ENCODE measurements around the gene ALX4. TPM values are rescaled to one million over a fixed set of nuclear protein-coding genes. Genes with fewer than 3 reads are reported as not detected.
A peak's percentile ranks its signal among the peaks of the same experiment; 100 is the strongest.

Gene ALX4
- total and polyA plus RNA-seq, 2 donors (not counting 3 experiments of a cell fraction or from before 2014, with no cell fraction given): not detected

DNA sequence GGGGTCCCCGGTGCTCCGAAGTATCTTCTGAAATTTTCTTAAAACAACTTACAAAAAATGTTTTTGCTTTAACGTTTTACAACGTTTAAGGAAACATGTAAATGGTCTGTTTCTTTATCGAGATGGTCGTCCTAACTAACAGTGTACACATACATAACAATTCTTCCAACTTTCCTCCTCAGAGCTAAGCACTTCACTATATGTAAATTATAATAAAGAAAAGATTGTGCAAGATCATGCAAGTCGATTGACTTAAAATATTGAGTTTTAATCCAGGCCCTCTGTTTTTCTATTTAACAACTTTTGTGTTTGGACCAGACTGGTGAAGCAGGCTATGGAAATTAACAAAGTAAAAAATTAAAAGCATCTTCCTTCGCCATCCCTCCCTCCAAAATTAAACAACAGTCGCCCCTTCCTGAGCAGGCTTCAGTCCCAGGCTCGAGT, 4.9 kb downstream of the ALX4 start:
- H3K9me3 ChIP-seq (replicated peaks; ENCODE audit: control insufficient read depth, insufficient read depth, low read length): no peaks in the 10 kb centered on the region
- no peaks in the 10 kb centered on the region for H3K79me2 ChIP-seq (ENCODE audit: control insufficient read depth, insufficient read depth, low read length)
- H3K4me2 ChIP-seq (ENCODE audit: insufficient read depth, low read length): peak overlapping the region; percentile 71
- no peaks in the 10 kb centered on the region for H3K36me3 ChIP-seq (ENCODE audit: control insufficient read depth in 2 of 2, extremely low read depth in 1 of 2, insufficient read depth in 2 of 2, low read length in 2 of 2)
- TF ChIP-seq, protein P1, sequence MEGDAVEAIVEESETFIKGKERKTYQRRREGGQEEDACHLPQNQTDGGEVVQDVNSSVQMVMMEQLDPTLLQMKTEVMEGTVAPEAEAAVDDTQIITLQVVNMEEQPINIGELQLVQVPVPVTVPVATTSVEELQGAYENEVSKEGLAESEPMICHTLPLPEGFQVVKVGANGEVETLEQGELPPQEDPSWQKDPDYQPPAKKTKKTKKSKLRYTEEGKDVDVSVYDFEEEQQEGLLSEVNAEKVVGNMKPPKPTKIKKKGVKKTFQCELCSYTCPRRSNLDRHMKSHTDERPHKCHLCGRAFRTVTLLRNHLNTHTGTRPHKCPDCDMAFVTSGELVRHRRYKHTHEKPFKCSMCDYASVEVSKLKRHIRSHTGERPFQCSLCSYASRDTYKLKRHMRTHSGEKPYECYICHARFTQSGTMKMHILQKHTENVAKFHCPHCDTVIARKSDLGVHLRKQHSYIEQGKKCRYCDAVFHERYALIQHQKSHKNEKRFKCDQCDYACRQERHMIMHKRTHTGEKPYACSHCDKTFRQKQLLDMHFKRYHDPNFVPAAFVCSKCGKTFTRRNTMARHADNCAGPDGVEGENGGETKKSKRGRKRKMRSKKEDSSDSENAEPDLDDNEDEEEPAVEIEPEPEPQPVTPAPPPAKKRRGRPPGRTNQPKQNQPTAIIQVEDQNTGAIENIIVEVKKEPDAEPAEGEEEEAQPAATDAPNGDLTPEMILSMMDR (IDR thresholded peaks at IDR 0.05; ENCODE audit: extremely low read depth in 1 of 2, insufficient read depth in 1 of 2, low read depth in 1 of 2, low read length in 2 of 2): no peak
- no peak for TF ChIP-seq EZH2 (IDR thresholded peaks at IDR 0.05; ENCODE audit: borderline replicate concordance, low read depth, low read length, severe bottlenecking)
- no peak for TF ChIP-seq GATA2 (IDR thresholded peaks at IDR 0.05; ENCODE audit: insufficient read depth, insufficient read length, low read depth, low read length)
- no peak for TF ChIP-seq JUN (IDR thresholded peaks at IDR 0.05; ENCODE audit: borderline replicate concordance, insufficient read depth, insufficient read length, low read depth)
- no peak for TF ChIP-seq MYC (IDR thresholded peaks at IDR 0.05; ENCODE audit: low read depth, low read length)
- no peak for TF ChIP-seq POLR2AphosphoS5 (IDR thresholded peaks at IDR 0.05; ENCODE audit: insufficient read depth, low read depth, low read length)
- no peak for TF ChIP-seq POLR2A (IDR thresholded peaks at IDR 0.05; ENCODE audit: low read depth, low read length)
- dilution Hi-C loops (cut with MboI; ENCODE audit: extremely low pct_ligation_motif_present, low sequenced_read_pairs) (no loop called here), intact Hi-C loops (cut with micrococcal nuclease) (loop anchor here (2.0 kb wide), 1 partner anchor 18 kb away; no protein-coding TSS in a partner anchor)
- peaks cover 84 to 88% of the 10 kb centered on the region in 2 experiments for H3K27me3 ChIP-seq (ENCODE audit: control insufficient read depth in 2 of 2, insufficient read depth in 2 of 2, low read length in 2 of 2)
- CTCF ChIA-PET: interaction anchor here (0.6 to 0.9 kb wide), 3 partner anchors 19 to 172 kb away, joined by 3 read pairs; no protein-coding TSS in a partner anchor
- POLR2A ChIA-PET: no interaction called here
- H3K27ac ChIP-seq (ENCODE audit: insufficient read depth, low read depth, low read length): no peak overlapping the region
- H3K9me1 ChIP-seq (replicated peaks; ENCODE audit: control insufficient read depth, extremely low read depth, insufficient read depth, low read length): no peaks in the 10 kb centered on the region
- H3K4me3 ChIP-seq (replicated peaks in 1 of 3; ENCODE audit: insufficient read depth in 1 of 3, low read depth in 1 of 3, low read length in 3 of 3): peak overlapping the region in 1 of 3 experiments; percentile 55
- DNase-seq (ENCODE audit: low read depth, low spot score) (peak; percentile 24), FAIRE-seq (no peak)
- no TSS peak for BruUV-seq (replicated peaks)
- peaks cover 7% of the 10 kb centered on the region for H3K4me1 ChIP-seq (ENCODE audit: control insufficient read depth, extremely low read depth, insufficient read depth, low read length)
- H4K20me1 ChIP-seq (replicated peaks; ENCODE audit: control insufficient read depth, extremely low read depth, insufficient read depth, low read length): no peaks in the 10 kb centered on the region
- H2AFZ ChIP-seq (ENCODE audit: low read depth, low read length): no peak overlapping the region
- no peak overlapping the region for H3K9ac ChIP-seq (replicated peaks; ENCODE audit: extremely low read depth, insufficient read depth, low read length)

Data from endothelial cell of umbilical vein (primary cell).